Endothelial cell of umbilical vein (primary cell): ENCODE results near the gene MACROD2. TPM values are rescaled to one million over a fixed set of nuclear protein-coding genes. Genes with fewer than 3 reads are reported as not detected.

Experiments used
- BruUV-seq: library from RNA; stranded (reverse); fragments of 400-500 nt; replicated peaks from 2 replicates; lab custom pipeline; 2021; lab: Mats Ljungman, UMichigan
- CTCF ChIA-PET: fragments of 300-600, 350-600 bp; sonication (Branson Sonifier 250); formaldehyde crosslinking; loops from one replicate; lab custom pipeline; 2021; ENCODE audit warnings: antibody characterized with exemption, inconsistent platforms; lab: Charles Lee
- POLR2A ChIA-PET: fragments of 300-600, 350-600 bp; sonication (Branson Sonifier 250); formaldehyde crosslinking; loops from one replicate; lab custom pipeline; 2021; ENCODE audit warnings: antibody characterized with exemption, inconsistent platforms; lab: Charles Lee
- DNase-seq: peaks from one replicate; pipeline ENCODE4 v3.0.0-alpha.2; 2011; ENCODE audit warnings: low read depth, low spot score
- FAIRE-seq: peaks from 2 replicates; lab custom pipeline; 2011; peaks lifted over from hg19 to GRCh38; lab: Jason Lieb, UNC
- H2AFZ ChIP-seq: 2 replicates; pipeline ENCODE4 v1.6.0; 2012; ENCODE audit warnings: low read depth, low read length, control low read depth, inconsistent platforms
- H3K27ac ChIP-seq: 2 replicates; pipeline ENCODE4 v1.5.1; 2011; ENCODE audit warnings: low read depth, mild to moderate bottlenecking, control low read depth, low read length, moderate library complexity; ENCODE audit not compliant: insufficient read depth
- H3K27me3 ChIP-seq, 2 experiments: 2 replicates each; pipeline versions ENCODE4 v1.6.0 to v1.6.1; 2011; ENCODE audit warnings: low read length in 2 of 2, mixed read lengths in 1 of 2; ENCODE audit not compliant: control insufficient read depth in 2 of 2, insufficient read depth in 2 of 2
- H3K36me3 ChIP-seq, 2 experiments: 2 replicates in 1 of 2; 3 replicates in 1 of 2; pipeline ENCODE4 v1.5.1; 2011; ENCODE audit warnings: low read length in 2 of 2, mild to moderate bottlenecking in 1 of 2, moderate library complexity in 1 of 2; ENCODE audit not compliant: control insufficient read depth in 2 of 2, insufficient read depth in 2 of 2; ENCODE audit errors: extremely low read depth in 1 of 2
- H3K4me1 ChIP-seq: 3 replicates; pipeline ENCODE4 v1.5.1; 2011; ENCODE audit warnings: mild to moderate bottlenecking, low read length; ENCODE audit not compliant: control insufficient read depth, insufficient read depth; ENCODE audit errors: extremely low read depth
- H3K4me2 ChIP-seq: 2 replicates; pipeline ENCODE4 v1.6.1; 2011; ENCODE audit warnings: low read length, control low read depth, mixed read lengths; ENCODE audit not compliant: insufficient read depth
- H3K4me3 ChIP-seq, 3 experiments: fragments of 200-600 bp in 1 of 3; sonication (generic), shearing (Covaris generic) in 1 of 3; replicated peaks in 1 of 3; 2 replicates each; pipeline ENCODE4 v1.5.1; 2011 to 2016; ENCODE audit warnings: control low read depth in 3 of 3, low read length in 3 of 3, mild to moderate bottlenecking in 2 of 3, inconsistent platforms in 1 of 3, low read depth in 1 of 3, moderate library complexity in 1 of 3; ENCODE audit not compliant: insufficient read depth in 1 of 3
- H3K79me2 ChIP-seq: 2 replicates; pipeline ENCODE4 v1.6.0; 2012; ENCODE audit warnings: low read length, inconsistent platforms; ENCODE audit not compliant: control insufficient read depth, insufficient read depth
- H3K9ac ChIP-seq: replicated peaks from 2 replicates; pipeline ENCODE3; 2011; ENCODE audit warnings: low read length, control low read depth; ENCODE audit not compliant: insufficient read depth; ENCODE audit errors: extremely low read depth
- H3K9me1 ChIP-seq: replicated peaks from 3 replicates; pipeline ENCODE4 v1.6.0; 2011; ENCODE audit warnings: mild to moderate bottlenecking, low read length; ENCODE audit not compliant: control insufficient read depth, insufficient read depth; ENCODE audit errors: extremely low read depth
- H3K9me3 ChIP-seq: replicated peaks from 2 replicates; pipeline ENCODE4 v1.5.1; 2012; ENCODE audit warnings: low read length, inconsistent platforms; ENCODE audit not compliant: control insufficient read depth, insufficient read depth
- H4K20me1 ChIP-seq: replicated peaks from 2 replicates; pipeline ENCODE3; 2011; ENCODE audit warnings: mild to moderate bottlenecking, low read length; ENCODE audit not compliant: control insufficient read depth, insufficient read depth; ENCODE audit errors: extremely low read depth
- MAX ChIP-seq: IDR thresholded peaks from 2 replicates; pipeline ENCODE4 v1.6.1; 2011; ENCODE audit not compliant: insufficient read depth, insufficient read length
- MYC ChIP-seq: IDR thresholded peaks from one replicate; pipeline ENCODE4 v1.6.1; 2011; ENCODE audit warnings: mild to moderate bottlenecking, low read depth, low read length
- POLR2A ChIP-seq: IDR thresholded peaks from 2 replicates; pipeline ENCODE4 v1.6.1; 2012; ENCODE audit warnings: low read depth, mild to moderate bottlenecking, control low read depth, low read length
- POLR2AphosphoS5 ChIP-seq: IDR thresholded peaks from 2 replicates; pipeline ENCODE4 v1.6.1; 2012; ENCODE audit warnings: low read depth, mild to moderate bottlenecking, control low read depth, low read length, moderate library complexity; ENCODE audit not compliant: insufficient read depth
- dilution Hi-C: fragments of 300-500 bp; cut with MboI; formaldehyde crosslinking; loops from one replicate; pipeline ENCODE4 v1.15.0; 2019; ENCODE audit warnings: low sequenced_read_pairs; ENCODE audit not compliant: extremely low pct_ligation_motif_present
- intact Hi-C: fragments of 100-400 bp; cut with micrococcal nuclease; formaldehyde crosslinking; loops from one replicate; pipeline ENCODE4 v1.10.0; 2022
- polyA plus RNA-seq, 4 experiments: library from polyadenylated mRNA; depleted of rRNA in 3 of 4; stranded (reverse) in 3 of 4; unstranded in 1 of 4; fragments of >200 nt; gene quantifications; 2 replicates each; pipeline versions ENCODE4 v1.2.1 to v1.2.3, GENCODE V29; 2011 to 2012; ENCODE audit warnings: missing spikeins in 1 of 4
- total RNA-seq: library from RNA; stranded (reverse); gene quantifications from 2 replicates; pipeline ENCODE4 v1.2.3, GENCODE V29; 2021

The MACROD2 gene
- total and polyA plus RNA-seq, 2 donors (not counting 3 experiments of a cell fraction or from before 2014, with no cell fraction given) = 0.11 to 0.73 TPM

GRCh38 chr20:15544742-15545141 lies 1549.4 kb downstream of the MACROD2 start:
- H3K27me3 ChIP-seq = no peaks in the 10 kb centered on the region

GRCh38 chr20:15546525-15547023 lies 1551.3 kb downstream of the MACROD2 start:
- Histone ChIP-seq H4K20me1 (no peaks in the 10 kb centered on the region), H3K9me3 (no peaks in the 10 kb centered on the region), H3K27ac (no peak overlapping the region), H3K9me1 (no peaks in the 10 kb centered on the region), H3K4me3 (no peak overlapping the region), H3K9ac (no peak overlapping the region), H2AFZ (no peak overlapping the region), H3K36me3 (no peaks in the 10 kb centered on the region), H3K79me2 (no peaks in the 10 kb centered on the region), H3K4me2 (no peak overlapping the region), H3K27me3 (no peaks in the 10 kb centered on the region), H3K4me1 (no peaks in the 10 kb centered on the region)
- dilution Hi-C loops (no loop called here), intact Hi-C loops (no loop called here)
- ChIA-PET CTCF (no interaction called here), POLR2A (no interaction called here)
- FAIRE-seq (no peak), DNase-seq (no peak)
- TF ChIP-seq POLR2AphosphoS5 = no peak
- no peak for TF ChIP-seq MAX
- no peak for TF ChIP-seq POLR2A
- TF ChIP-seq MYC = no peak
- no TSS peak for BruUV-seq

More at GRCh38 chr20:15544742-15545141, 1549.4 kb downstream of the MACROD2 start:
- Histone ChIP-seq H3K4me3 (no peak overlapping the region), H3K9me1 (no peaks in the 10 kb centered on the region), H3K79me2 (no peaks in the 10 kb centered on the region), H4K20me1 (no peaks in the 10 kb centered on the region), H3K9me3 (no peaks in the 10 kb centered on the region), H2AFZ (no peak overlapping the region), H3K4me2 (no peak overlapping the region), H3K9ac (no peak overlapping the region), H3K27ac (no peak overlapping the region), H3K36me3 (no peaks in the 10 kb centered on the region), H3K4me1 (no peaks in the 10 kb centered on the region)
- dilution Hi-C loops = no loop called here
- intact Hi-C loops = no loop called here
- no TSS peak for BruUV-seq
- ChIA-PET POLR2A (no interaction called here), CTCF (no interaction called here)
- DNase-seq (no peak), FAIRE-seq (no peak)
- no peak for TF ChIP-seq MAX
- TF ChIP-seq POLR2A = no peak
